Breast epithelium (tissue), 3 donors: ENCODE measurements around the gene FOXS1.

Source experiments
- CTCF ChIP-seq, 3 donors: fragments of 450-650 bp; IDR thresholded peaks; one replicate each; pipeline ENCODE4 v1.5.1; 2016 to 2017; ENCODE audit warnings: antibody characterized with exemption in 3 of 3, mild to moderate bottlenecking in 3 of 3, moderate library complexity in 3 of 3
- POLR2A ChIP-seq: fragments of 450-650 bp; IDR thresholded peaks from one replicate; pipeline ENCODE4 v1.6.1; 2016; ENCODE audit warnings: antibody characterized with exemption, mild to moderate bottlenecking, moderate library complexity

GRCh38 chr20:31838646-31839292, 6.6 kb downstream of the FOXS1 start:
- TF ChIP-seq POLR2A (no peak), CTCF (IDR thresholded peaks at IDR 0.05) (no peak)
